ENCODE measurements around the gene SLC26A2.

GRCh38 chr5:149999866-150000255 lies 39.3 kb downstream of the SLC26A2 start:
- no peak for TF ChIP-seq CTCF (conservative IDR thresholded peaks at IDR 0.05 in 1 of 2, IDR thresholded peaks at IDR 0.05 in 1 of 2; ENCODE audit: extremely low read depth in 1 of 2, insufficient read depth in 1 of 2, low read depth in 1 of 2, low read length in 2 of 2)
- TF ChIP-seq EZH2 (IDR thresholded peaks at IDR 0.05; ENCODE audit: borderline replicate concordance, low read length), result no peak
